Liver (tissue), 9 donors: ENCODE results near the gene MARCHF9. TPM values are rescaled to one million over a fixed set of nuclear protein-coding genes. Genes with fewer than 3 reads are reported as not detected.

Experiments used
- DNase-seq: peaks from one replicate; pipeline ENCODE4 v3.0.0-alpha.2; 2017; ENCODE audit warnings: low spot score
- H3K27ac ChIP-seq, 2 donors: one replicate each; pipeline ENCODE4 v1.7.0; 2013; ENCODE audit warnings: inconsistent platforms in 2 of 2, low read length in 2 of 2, control low read depth in 1 of 2, low read depth in 1 of 2, mild to moderate bottlenecking in 1 of 2
- H3K27me3 ChIP-seq, 4 donors: one replicate each; pipeline versions ENCODE4 v1.6.1 to v1.7.0; 2013; ENCODE audit warnings: low read length in 3 of 4, inconsistent platforms in 1 of 4, mild to moderate bottlenecking in 1 of 4, moderate library complexity in 1 of 4; ENCODE audit not compliant: control insufficient read depth in 4 of 4, insufficient read depth in 4 of 4
- H3K36me3 ChIP-seq, 4 donors: one replicate each; pipeline versions ENCODE4 v1.6.1 to v1.7.0; 2013; ENCODE audit warnings: low read length in 3 of 4, mild to moderate bottlenecking in 3 of 4, low read depth in 1 of 4, moderate library complexity in 1 of 4; ENCODE audit not compliant: control insufficient read depth in 4 of 4, insufficient read depth in 3 of 4
- H3K4me1 ChIP-seq, 4 donors: one replicate each; pipeline versions ENCODE4 v1.6.1 to v1.7.0; 2013; ENCODE audit warnings: low read length in 3 of 4, mild to moderate bottlenecking in 3 of 4, moderate library complexity in 1 of 4; ENCODE audit not compliant: control insufficient read depth in 4 of 4, insufficient read depth in 4 of 4
- H3K4me3 ChIP-seq, 3 donors: one replicate each; pipeline versions ENCODE4 v1.6.1 to v1.7.0; 2013; ENCODE audit warnings: low read length in 3 of 3, control low read depth in 1 of 3, low read depth in 1 of 3, mild to moderate bottlenecking in 1 of 3
- H3K9ac ChIP-seq, 2 donors: one replicate each; pipeline ENCODE4 v1.7.0; 2013; ENCODE audit warnings: low read length in 2 of 2, mild to moderate bottlenecking in 2 of 2, moderate library complexity in 2 of 2, control low read depth in 1 of 2, low read depth in 1 of 2
- H3K9me3 ChIP-seq, 4 donors: one replicate each; pipeline versions ENCODE4 v1.6.1 to v1.7.0; 2013; ENCODE audit warnings: low read length in 3 of 4; ENCODE audit not compliant: control insufficient read depth in 4 of 4
- ATF3 ChIP-seq: IDR thresholded peaks from 2 replicates; pipeline ENCODE4 v1.6.1; 2016; ENCODE audit warnings: antibody characterized with exemption
- CTCF ChIP-seq: fragments of 150-350 bp; IDR thresholded peaks from 2 replicates; pipeline ENCODE4 v1.5.1; 2017; ENCODE audit warnings: improper control_type of control experiment, low read depth, low read length; ENCODE audit not compliant: missing input control
- GABPA ChIP-seq, 2 donors: IDR thresholded peaks in 1 of 2; conservative IDR thresholded peaks in 1 of 2; 2 replicates each; pipeline ENCODE4 v1.6.1; 2016; ENCODE audit warnings: antibody characterized with exemption in 2 of 2, mild to moderate bottlenecking in 1 of 2, moderate library complexity in 1 of 2
- JUND ChIP-seq, 2 donors: IDR thresholded peaks; 2 replicates each; pipeline ENCODE4 v1.6.1; 2016; ENCODE audit warnings: antibody characterized with exemption in 2 of 2
- MAX ChIP-seq: IDR thresholded peaks from 2 replicates; pipeline ENCODE4 v1.6.1; 2016; ENCODE audit warnings: antibody characterized with exemption
- NR2F2 ChIP-seq: IDR thresholded peaks from 2 replicates; pipeline ENCODE4 v1.6.1; 2016; ENCODE audit warnings: antibody characterized with exemption
- RAD21 ChIP-seq, 2 donors: IDR thresholded peaks; 2 replicates each; pipeline ENCODE4 v1.6.1; 2016; ENCODE audit warnings: antibody characterized with exemption in 2 of 2, mild to moderate bottlenecking in 2 of 2
- REST ChIP-seq: IDR thresholded peaks from 2 replicates; pipeline ENCODE4 v1.6.1; 2016; ENCODE audit warnings: antibody characterized with exemption, mild to moderate bottlenecking
- RXRA ChIP-seq, 2 donors: IDR thresholded peaks; 2 replicates each; pipeline ENCODE4 v1.6.1; 2017 to 2018; ENCODE audit warnings: antibody characterized with exemption in 2 of 2, mild to moderate bottlenecking in 1 of 2
- YY1 ChIP-seq: IDR thresholded peaks from 2 replicates; pipeline ENCODE4 v1.6.1; 2016; ENCODE audit warnings: antibody characterized with exemption, mild to moderate bottlenecking
- ZBTB33 ChIP-seq: IDR thresholded peaks from 2 replicates; pipeline ENCODE4 v1.6.1; 2016; ENCODE audit warnings: antibody characterized with exemption
- WGBS: extraction: QIAGEN DNeasy Blood & Tissue Kit; methylation state at CpG from one replicate; pipeline ENCODE4 v1.1.7; 2013; 5-methylcytosine and 5-hydroxymethylcytosine counted together
- polyA plus RNA-seq, 2 donors: library from polyadenylated mRNA; stranded (reverse) in 1 of 2; unstranded in 1 of 2; fragments of 200-250 nt in 1 of 2; fragments of >200 nt in 1 of 2; fragmentation: Nextera tagmentation in 1 of 2; extraction: Ambion mirVana in 1 of 2; gene quantifications; one replicate each; pipeline versions ENCODE4 v1.2.1 to v1.2.3, GENCODE V29; 2013 to 2015
- total RNA-seq, 2 donors: library from RNA; depleted of rRNA; stranded (reverse); fragments of >200 nt; gene quantifications; one replicate each; pipeline ENCODE4 v1.2.3, GENCODE V29; 2014
- donor health status: healthy.
- donor health status: healthy.
- donor health status: healthy.
- donor health status: healthy.
- donor health status: healthy.

The MARCHF9 gene
- total and polyA plus RNA-seq, 4 donors, result 1.1 to 3.0 (median 2.2) TPM

- no peaks in the 10 kb centered on the region for H3K27me3 ChIP-seq
- TF ChIP-seq ATF3 (no peak), CTCF (peak; percentile 78), RXRA (IDR thresholded peaks at IDR 0.05) (no peak), GABPA (IDR thresholded peaks at IDR 0.05 in 1 of 2, conservative IDR thresholded peaks at IDR 0.05 in 1 of 2) (no peak), ZBTB33 (no peak), REST (no peak), NR2F2 (no peak), MAX (no peak), RAD21 (IDR thresholded peaks at IDR 0.05) (peak; percentile 82 to 91), JUND (IDR thresholded peaks at IDR 0.05) (no peak), YY1 (no peak)
- no peaks in the 10 kb centered on the region for H3K9me3 ChIP-seq
- H3K4me3 ChIP-seq, result no peak overlapping the region
- peaks cover 4 to 62% (median 45%) of the 10 kb centered on the region in 4 donors for H3K36me3 ChIP-seq
- no peak for DNase-seq
- H3K27ac ChIP-seq, result no peak overlapping the region
- H3K9ac ChIP-seq, result no peak overlapping the region
- 58% methylated on average over 9 of the region's 9 CpGs for WGBS
- no peaks in the 10 kb centered on the region for H3K4me1 ChIP-seq
Measured at GRCh38 chr12:57803319-57803893, 48.5 kb downstream of the MARCHF9 start.

- Histone ChIP-seq H3K27ac (no peak overlapping the region), H3K9ac (no peak overlapping the region), H3K4me3 (no peak overlapping the region), H3K36me3 (peaks cover 5 to 64% (median 55%) of the 10 kb centered on the region in 4 donors), H3K27me3 (no peaks in the 10 kb centered on the region), H3K9me3 (no peaks in the 10 kb centered on the region), H3K4me1 (no peaks in the 10 kb centered on the region)
- DNase-seq, result no peak
- 99% methylated on average over 3 of the region's 3 CpGs for WGBS
- TF ChIP-seq GABPA (IDR thresholded peaks at IDR 0.05 in 1 of 2, conservative IDR thresholded peaks at IDR 0.05 in 1 of 2) (no peak), MAX (no peak), ZBTB33 (no peak), REST (no peak), CTCF (no peak), RXRA (IDR thresholded peaks at IDR 0.05) (no peak), RAD21 (IDR thresholded peaks at IDR 0.05) (no peak), YY1 (no peak)
Measured at GRCh38 chr12:57806677-57807076, 51.8 kb downstream of the MARCHF9 start.
